SK-N-SH (cell line): ENCODE results near the gene ADRM1. TPM values are rescaled to one million over a fixed set of nuclear protein-coding genes. Genes with fewer than 3 reads are reported as not detected.

Experiments used
- CTCF ChIA-PET: fragments of 300-600, 350-600 bp; formaldehyde crosslinking; extraction: SDS; loops from one replicate; lab custom pipeline; 2021; lab: Yijun Ruan, JAX
- POLR2A ChIA-PET: fragments of 350-600 bp; sonication (Branson Sonifier 250); formaldehyde crosslinking; extraction: SDS; loops from one replicate; lab custom pipeline; 2020; ENCODE audit warnings: antibody characterized with exemption, inconsistent platforms; lab: Yijun Ruan, JAX
- DNase-seq: peaks from one replicate; pipeline ENCODE4 v3.0.0; 2012
- H2AFZ ChIP-seq: fragments of 200-600 bp; sonication (generic); 2 replicates; pipeline ENCODE4 v1.8.1; 2016; ENCODE audit warnings: antibody characterized with exemption, mild to moderate bottlenecking, low read depth
- H3F3A ChIP-seq: fragments of 200-600 bp; sonication (generic); replicated peaks from 2 replicates; pipeline ENCODE3; 2016; ENCODE audit warnings: antibody characterized with exemption, mild to moderate bottlenecking; ENCODE audit not compliant: insufficient read depth
- H3K27ac ChIP-seq, 2 experiments: fragments of 200-500 bp in 1 of 2; fragments of 200-600 bp in 1 of 2; sonication (Bioruptor generic) in 1 of 2; sonication (generic), shearing (Covaris generic) in 1 of 2; 2 replicates each; pipeline versions ENCODE4 v1.5.1 to v1.6.1; 2014 to 2016; ENCODE audit warnings: low read depth in 2 of 2, inconsistent platforms in 1 of 2, low read length in 1 of 2, mild to moderate bottlenecking in 1 of 2, mixed read lengths in 1 of 2
- H3K27me3 ChIP-seq: fragments of 200-600 bp; sonication (generic), shearing (Covaris generic); 2 replicates; pipeline ENCODE4 v1.6.1; 2016; ENCODE audit warnings: mixed run types; ENCODE audit not compliant: insufficient read depth
- H3K36me3 ChIP-seq, 2 experiments: fragments of 200-500 bp in 1 of 2; fragments of 200-600 bp in 1 of 2; sonication (Bioruptor generic) in 1 of 2; sonication (generic) in 1 of 2; replicated peaks in 1 of 2; 2 replicates each; pipeline versions ENCODE3 to v1.5.1; 2014 to 2016; ENCODE audit warnings: low read length in 1 of 2, mild to moderate bottlenecking in 1 of 2; ENCODE audit not compliant: insufficient read depth in 2 of 2, control insufficient read depth in 1 of 2
- H3K4me1 ChIP-seq, 2 experiments: fragments of 200-500 bp in 1 of 2; fragments of 200-600 bp in 1 of 2; sonication (Bioruptor generic) in 1 of 2; sonication (generic), shearing (Covaris generic) in 1 of 2; 2 replicates each; pipeline versions ENCODE4 v1.5.1 to v1.6.1; 2014 to 2016; ENCODE audit warnings: low read depth in 1 of 2, low read length in 1 of 2, mixed run types in 1 of 2; ENCODE audit not compliant: insufficient read depth in 2 of 2, control insufficient read depth in 1 of 2
- H3K4me2 ChIP-seq: fragments of 200-600 bp; sonication (generic), shearing (Covaris generic); 2 replicates; pipeline ENCODE4 v1.6.1; 2017; ENCODE audit warnings: mixed run types
- H3K4me3 ChIP-seq, 2 experiments: fragments of 200-500 bp in 1 of 2; fragments of 200-600 bp in 1 of 2; sonication (Bioruptor generic) in 1 of 2; sonication (generic), shearing (Covaris generic) in 1 of 2; 2 replicates each; pipeline versions ENCODE4 v1.5.1 to v1.8.1; 2014 to 2016; ENCODE audit warnings: low read depth in 2 of 2, inconsistent platforms in 1 of 2, low read length in 1 of 2, mild to moderate bottlenecking in 1 of 2, mixed read lengths in 1 of 2, moderate library complexity in 1 of 2
- H3K79me2 ChIP-seq: fragments of 200-600 bp; sonication (generic); 2 replicates; pipeline ENCODE4 v1.8.1; 2017; ENCODE audit warnings: mild to moderate bottlenecking; ENCODE audit not compliant: insufficient read depth
- H3K9ac ChIP-seq: fragments of 200-600 bp; sonication (generic); 2 replicates; pipeline ENCODE4 v1.6.1; 2017; ENCODE audit warnings: mixed run types
- H3K9me2 ChIP-seq: fragments of 200-600 bp; sonication (generic); 2 replicates; pipeline ENCODE4 v1.6.1; 2017; ENCODE audit warnings: mixed run types
- H3K9me3 ChIP-seq: fragments of 200-600 bp; sonication (generic); 2 replicates; pipeline ENCODE4 v1.6.1; 2017; ENCODE audit warnings: mixed run types, mild to moderate bottlenecking, moderate library complexity
- H4K20me1 ChIP-seq: fragments of 200-600 bp; sonication (generic); 2 replicates; pipeline ENCODE4 v1.6.1; 2017; ENCODE audit warnings: mild to moderate bottlenecking, mixed run types; ENCODE audit not compliant: insufficient read depth
- ELF1 ChIP-seq: IDR thresholded peaks from 2 replicates; pipeline ENCODE4 v1.4.0; 2012
- EP300 ChIP-seq, 2 experiments: IDR thresholded peaks; 2 replicates each; pipeline versions ENCODE4 v1.4.0 to v1.6.1; 2012; ENCODE audit warnings: borderline replicate concordance in 1 of 2, low read depth in 1 of 2, low read length in 1 of 2
- FOXJ3 ChIP-seq: sonication (generic); formaldehyde crosslinking; IDR thresholded peaks from 2 replicates; pipeline ENCODE4 v1.5.1; 2020; ENCODE audit warnings: mild to moderate bottlenecking, missing genetic modification reagents
- FOXM1 ChIP-seq: IDR thresholded peaks from 2 replicates; pipeline ENCODE4 v1.4.0; 2012; ENCODE audit warnings: low read depth, mild to moderate bottlenecking
- GABPA ChIP-seq: IDR thresholded peaks from 2 replicates; pipeline ENCODE4 v1.4.0; 2012; ENCODE audit warnings: low read depth, mild to moderate bottlenecking
- JUND ChIP-seq: IDR thresholded peaks from 2 replicates; pipeline ENCODE4 v1.4.0; 2012
- MXI1 ChIP-seq: IDR thresholded peaks from 2 replicates; pipeline ENCODE4 v1.6.1; 2012; ENCODE audit warnings: mild to moderate bottlenecking, low read depth, low read length, improper control_type of control experiment
- NFIC ChIP-seq: IDR thresholded peaks from 2 replicates; pipeline ENCODE4 v1.4.0; 2012; ENCODE audit warnings: borderline replicate concordance
- NRF1 ChIP-seq: IDR thresholded peaks from 2 replicates; pipeline ENCODE4 v1.6.1; 2012; ENCODE audit warnings: low read depth, mild to moderate bottlenecking, low read length
- REST ChIP-seq: IDR thresholded peaks from 2 replicates; pipeline ENCODE4 v1.6.1; 2012; ENCODE audit warnings: mild to moderate bottlenecking, low read depth, low read length, moderate library complexity
- RFX5 ChIP-seq: IDR thresholded peaks from 2 replicates; pipeline ENCODE4 v1.6.1; 2012; ENCODE audit warnings: mild to moderate bottlenecking, improper control_type of control experiment, low read length
- SMC3 ChIP-seq: IDR thresholded peaks from 2 replicates; pipeline ENCODE4 v1.6.1; 2012; ENCODE audit warnings: low read depth, low read length, improper control_type of control experiment
- USF2 ChIP-seq: fragments of 150-350 bp; IDR thresholded peaks from 2 replicates; pipeline ENCODE4 v1.6.1; 2017; ENCODE audit warnings: antibody characterized with exemption, low read length, low read depth, borderline replicate concordance
- YY1 ChIP-seq: IDR thresholded peaks from 2 replicates; pipeline ENCODE4 v1.4.0; 2012; ENCODE audit warnings: low read depth, mild to moderate bottlenecking
- ZBTB33 ChIP-seq: IDR thresholded peaks from 2 replicates; pipeline ENCODE4 v1.4.0; 2012; ENCODE audit warnings: low read depth, borderline replicate concordance
- WGBS: methylation state at CpG from one replicate; pipeline ENCODE4 v1.1.6; 2017; ENCODE audit warnings: low lambda C conversion rate; 5-methylcytosine and 5-hydroxymethylcytosine counted together
- polyA plus RNA-seq, 3 experiments: library from polyadenylated mRNA; depleted of rRNA; stranded (reverse); fragments of >200 nt; gene quantifications; 2 replicates each; pipeline ENCODE4 v1.2.3, GENCODE V29; 2012

Gene ADRM1
- polyA plus RNA-seq, 1 of the 3 experiments (the other 2 are of a cell fraction): 142 TPM

GRCh38 chr20:62326959-62327725, 24.3 kb downstream of the ADRM1 start:
- Histone ChIP-seq H3K79me2 (no peaks in the 10 kb centered on the region), H4K20me1 (no peaks in the 10 kb centered on the region), H3K27me3 (no peaks in the 10 kb centered on the region), H2AFZ (no peak overlapping the region), H3K27ac (no peak overlapping the region), H3K9me2 (no peaks in the 10 kb centered on the region), H3K4me1 (no peaks in the 10 kb centered on the region), H3K4me3 (no peak overlapping the region), H3K36me3 (peaks cover 0 to 79% of the 10 kb centered on the region in 2 experiments), H3K9me3 (no peaks in the 10 kb centered on the region), H3K9ac (no peak overlapping the region), H3K4me2 (no peak overlapping the region), H3F3A (no peaks in the 10 kb centered on the region)
- ChIA-PET POLR2A (no interaction called here), CTCF (no interaction called here)
- DNase-seq: no peak
- WGBS: 90% methylated on average over 4 of the region's 30 CpGs
- TF ChIP-seq EP300 (IDR thresholded peaks at IDR 0.05; ENCODE audit: borderline replicate concordance in 1 of 2, low read depth in 1 of 2, low read length in 1 of 2): no peak
- no peak for TF ChIP-seq FOXJ3 (CRISPR knock-in tag)
- no peak for TF ChIP-seq SMC3
- TF ChIP-seq GABPA: no peak
- no peak for TF ChIP-seq NRF1
- TF ChIP-seq REST: no peak
- TF ChIP-seq NFIC: no peak
- no peak for TF ChIP-seq RFX5
- no peak for TF ChIP-seq JUND
- no peak for TF ChIP-seq ELF1
- no peak for TF ChIP-seq YY1

GRCh38 chr20:62327726-62328495, 25.1 kb downstream of the ADRM1 start:
- no peak overlapping the region for H3K4me3 ChIP-seq
- TF ChIP-seq FOXM1: no peak
- TF ChIP-seq GABPA: no peak
- TF ChIP-seq USF2: no peak
- TF ChIP-seq MXI1: no peak
- TF ChIP-seq ZBTB33: no peak
- TF ChIP-seq, all 33 proteins: peak for 0
- ChIA-PET CTCF (interaction anchor here (1.0 kb wide), 1 partner anchor 55 kb away, joined by 3 read pairs; no protein-coding TSS in a partner anchor), POLR2A (no interaction called here)
- H3K9ac ChIP-seq: no peak overlapping the region
- H4K20me1 ChIP-seq: no peaks in the 10 kb centered on the region
- H3K27me3 ChIP-seq: no peaks in the 10 kb centered on the region
- H3K9me3 ChIP-seq: no peaks in the 10 kb centered on the region
- H3K36me3 ChIP-seq: peaks cover 0 to 80% of the 10 kb centered on the region in 2 experiments
- H3K79me2 ChIP-seq: no peaks in the 10 kb centered on the region
- H3K4me1 ChIP-seq: no peaks in the 10 kb centered on the region
- DNase-seq: no peak
- 88% methylated on average over 11 of the region's 33 CpGs for WGBS
- no peaks in the 10 kb centered on the region for H3K9me2 ChIP-seq
- H3K27ac ChIP-seq: no peak overlapping the region
- no peaks in the 10 kb centered on the region for H3F3A ChIP-seq
- H3K4me2 ChIP-seq: no peak overlapping the region
- H2AFZ ChIP-seq: no peak overlapping the region
